Stomach (tissue), 9 donors: Measurements from ENCODE around the gene FUOM. TPM values are rescaled to one million over a fixed set of nuclear protein-coding genes. Genes with fewer than 3 reads are reported as not detected.

Experiments used
- DNase-seq, 2 donors: peaks; one replicate each; pipeline versions ENCODE4 v3.0.0 to v3.0.0-alpha.2; 2013 to 2019
- H3K27ac ChIP-seq, 5 donors: fragments of 200-600 bp in 4 of 5; sonication (generic) in 4 of 5; one replicate each; pipeline ENCODE4 v1.5.1; 2013 to 2019; ENCODE audit warnings: mild to moderate bottlenecking in 1 of 5, moderate library complexity in 1 of 5
- H3K27me3 ChIP-seq, 3 donors: fragments of 200-600 bp; sonication (generic); one replicate each; pipeline ENCODE4 v1.5.1; 2017 to 2019; ENCODE audit warnings: mixed run types in 1 of 3
- H3K36me3 ChIP-seq, 4 donors: fragments of 200-600 bp; sonication (generic); 1 replicate in 3 of 4; 2 replicates in 1 of 4; pipeline ENCODE4 v1.5.1; 2016 to 2019
- H3K4me1 ChIP-seq, 4 donors: fragments of 200-600 bp; sonication (generic); one replicate each; pipeline ENCODE4 v1.5.1; 2016 to 2019
- H3K4me3 ChIP-seq, 4 donors: fragments of 200-600 bp; sonication (generic) in 3 of 4; one replicate each; pipeline ENCODE4 v1.5.1; 2016 to 2019; ENCODE audit warnings: mild to moderate bottlenecking in 1 of 4
- H3K9me3 ChIP-seq, 4 donors: fragments of 200-600 bp; sonication (generic); one replicate each; pipeline ENCODE4 v1.5.1; 2016 to 2019
- EP300 ChIP-seq: sonication (generic); formaldehyde crosslinking; IDR thresholded peaks from one replicate; pipeline ENCODE4 v1.6.1; 2017; ENCODE audit warnings: antibody characterized with exemption
- POLR2A ChIP-seq, 4 donors: fragments of 450-650 bp; IDR thresholded peaks; one replicate each; pipeline ENCODE4 v1.6.1; 2016; ENCODE audit warnings: antibody characterized with exemption in 4 of 4, control low read depth in 2 of 4, mild to moderate bottlenecking in 1 of 4, moderate library complexity in 1 of 4
- POLR2AphosphoS5 ChIP-seq, 3 donors: sonication (generic); formaldehyde crosslinking; IDR thresholded peaks; one replicate each; pipeline ENCODE4 v1.6.1; 2016; ENCODE audit warnings: antibody characterized with exemption in 3 of 3
- WGBS, 5 donors: extraction: QIAGEN DNeasy Blood & Tissue Kit in 3 of 5; methylation state at CpG; one replicate each; pipeline versions ENCODE4 v1.1.5 to v1.1.7; 2013 to 2018; 5-methylcytosine and 5-hydroxymethylcytosine counted together
- intact Hi-C: fragments of 100-400 bp; cut with DNase I; formaldehyde crosslinking; loops from one replicate; pipeline ENCODE4 v1.15.1; 2023; ENCODE audit warnings: low total_unique reads
- polyA plus RNA-seq, 3 donors: library from polyadenylated mRNA; stranded (reverse); fragments of 200-250 nt; gene quantifications; one replicate each; pipeline ENCODE4 v1.2.3, GENCODE V29; 2013
- total RNA-seq, 5 donors: library from RNA; depleted of rRNA; stranded (reverse); fragments of >200 nt; gene quantifications; one replicate each; pipeline versions ENCODE4 v1.1.0 to v1.2.3, GENCODE V29; 2014 to 2016
- TF ChIP-seq, protein P1 (sequence below), 7 experiments: fragments of 450-650 bp in 4 of 7; fragments of 200-600 bp in 3 of 7; sonication (generic) in 3 of 7; IDR thresholded peaks; one replicate each; pipeline ENCODE4 v1.5.1; 2016 to 2019; ENCODE audit warnings: antibody characterized with exemption in 7 of 7, control low read depth in 2 of 7, mild to moderate bottlenecking in 1 of 7
- donor health status: healthy with polysubstance abuse.
- donor health status: Bipolar disorder and iron deficiency.
- donor health status: healthy.

Gene FUOM
- total and polyA plus RNA-seq, 8 donors, result 6.4 to 38.3 (median 17.9) TPM; not detected in 2

DNA sequence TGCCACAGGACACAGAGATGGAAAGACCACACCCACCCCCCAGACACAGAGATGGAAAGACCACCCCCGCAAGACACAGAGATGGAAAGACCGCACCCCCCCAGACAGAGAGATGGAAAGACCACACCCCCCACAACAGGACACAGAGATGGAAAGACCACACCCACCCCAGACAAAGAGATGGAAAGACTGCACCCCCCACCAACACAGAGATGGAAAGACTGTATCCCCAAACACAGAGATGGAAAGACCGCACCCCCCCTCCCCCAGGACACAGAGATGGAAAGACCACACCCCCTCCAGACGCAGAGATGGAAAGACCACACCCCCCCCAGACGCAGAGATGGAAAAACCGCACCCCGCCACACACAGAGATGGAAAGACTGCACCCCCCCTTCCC lies 41.1 kb downstream of the FUOM start:
- H3K36me3 ChIP-seq, result peaks cover 9 to 17% (median 17%) of the 10 kb centered on the region in 4 donors
- H3K27ac ChIP-seq, result no peak overlapping the region
- H3K4me1 ChIP-seq, result peaks cover 0 to 14% (median 6%) of the 10 kb centered on the region in 4 donors
- no peak overlapping the region for H3K4me3 ChIP-seq
- intact Hi-C loops, result no loop called here
- no peak for DNase-seq
- H3K27me3 ChIP-seq, result peaks cover 0 to 30% (median 7%) of the 10 kb centered on the region in 3 donors
- no peaks in the 10 kb centered on the region for H3K9me3 ChIP-seq
- WGBS, 5 donors, result 84 to 92% (median 88%) methylated on average over 7 of the region's 7 CpGs
- no peak for TF ChIP-seq POLR2AphosphoS5 (IDR thresholded peaks at IDR 0.05)
- no peak for TF ChIP-seq POLR2A (IDR thresholded peaks at IDR 0.05)
- TF ChIP-seq, protein P1, sequence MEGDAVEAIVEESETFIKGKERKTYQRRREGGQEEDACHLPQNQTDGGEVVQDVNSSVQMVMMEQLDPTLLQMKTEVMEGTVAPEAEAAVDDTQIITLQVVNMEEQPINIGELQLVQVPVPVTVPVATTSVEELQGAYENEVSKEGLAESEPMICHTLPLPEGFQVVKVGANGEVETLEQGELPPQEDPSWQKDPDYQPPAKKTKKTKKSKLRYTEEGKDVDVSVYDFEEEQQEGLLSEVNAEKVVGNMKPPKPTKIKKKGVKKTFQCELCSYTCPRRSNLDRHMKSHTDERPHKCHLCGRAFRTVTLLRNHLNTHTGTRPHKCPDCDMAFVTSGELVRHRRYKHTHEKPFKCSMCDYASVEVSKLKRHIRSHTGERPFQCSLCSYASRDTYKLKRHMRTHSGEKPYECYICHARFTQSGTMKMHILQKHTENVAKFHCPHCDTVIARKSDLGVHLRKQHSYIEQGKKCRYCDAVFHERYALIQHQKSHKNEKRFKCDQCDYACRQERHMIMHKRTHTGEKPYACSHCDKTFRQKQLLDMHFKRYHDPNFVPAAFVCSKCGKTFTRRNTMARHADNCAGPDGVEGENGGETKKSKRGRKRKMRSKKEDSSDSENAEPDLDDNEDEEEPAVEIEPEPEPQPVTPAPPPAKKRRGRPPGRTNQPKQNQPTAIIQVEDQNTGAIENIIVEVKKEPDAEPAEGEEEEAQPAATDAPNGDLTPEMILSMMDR (IDR thresholded peaks at IDR 0.05), result no peak
- no peak for TF ChIP-seq EP300

- 77 to 94% (median 87%) methylated on average over 5 to 9 of the region's 9 CpGs for WGBS, 5 donors
- Histone ChIP-seq H3K36me3 (peaks cover 9 to 22% (median 21%) of the 10 kb centered on the region in 4 donors), H3K27me3 (peaks cover 0 to 27% (median 7%) of the 10 kb centered on the region in 3 donors), H3K9me3 (no peaks in the 10 kb centered on the region), H3K27ac (no peak overlapping the region), H3K4me3 (no peak overlapping the region), H3K4me1 (peaks cover 0 to 14% (median 6%) of the 10 kb centered on the region in 4 donors)
- no peak for DNase-seq
- TF ChIP-seq EP300, result no peak
- TF ChIP-seq, protein P1 (IDR thresholded peaks at IDR 0.05), result no peak
- TF ChIP-seq POLR2A (IDR thresholded peaks at IDR 0.05), result no peak
- TF ChIP-seq POLR2AphosphoS5 (IDR thresholded peaks at IDR 0.05), result no peak
- intact Hi-C loops, result no loop called here
These were observed 41.6 kb downstream of the FUOM start for GRCh38 chr10:133316266-133316665.

DNA sequence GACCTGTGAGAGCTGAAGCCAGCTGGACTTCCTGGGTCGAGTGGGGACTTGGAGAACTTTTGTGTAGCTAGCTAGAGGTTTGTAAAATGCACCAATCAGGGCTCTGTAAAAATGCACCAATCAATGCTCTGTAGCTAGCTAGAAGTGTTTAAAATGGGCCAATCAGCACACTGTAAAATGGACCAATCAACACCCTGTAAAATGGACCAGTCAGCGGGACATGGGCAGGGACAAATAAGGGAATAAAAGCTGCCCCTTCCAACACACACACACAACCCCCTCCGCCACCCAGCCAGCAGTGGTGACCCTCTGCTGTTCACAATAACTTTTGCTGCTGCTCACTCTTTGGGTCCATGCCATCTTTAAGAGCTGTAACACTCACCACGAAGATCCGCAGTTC lies 42.0 kb downstream of the FUOM start:
- Histone ChIP-seq H3K9me3 (no peaks in the 10 kb centered on the region), H3K4me3 (no peak overlapping the region), H3K36me3 (peaks cover 9 to 26% (median 26%) of the 10 kb centered on the region in 4 donors), H3K4me1 (peaks cover 0 to 14% (median 6%) of the 10 kb centered on the region in 4 donors), H3K27ac (no peak overlapping the region), H3K27me3 (peaks cover 0 to 23% (median 7%) of the 10 kb centered on the region in 3 donors)
- 80 to 90% (median 86%) methylated on average over 5 of the region's 5 CpGs for WGBS, 5 donors
- intact Hi-C loops, result no loop called here
- DNase-seq, result no peak
- TF ChIP-seq POLR2AphosphoS5 (IDR thresholded peaks at IDR 0.05) (no peak), POLR2A (IDR thresholded peaks at IDR 0.05) (no peak), EP300 (no peak)
- TF ChIP-seq, protein P1 (IDR thresholded peaks at IDR 0.05), result no peak

DNA sequence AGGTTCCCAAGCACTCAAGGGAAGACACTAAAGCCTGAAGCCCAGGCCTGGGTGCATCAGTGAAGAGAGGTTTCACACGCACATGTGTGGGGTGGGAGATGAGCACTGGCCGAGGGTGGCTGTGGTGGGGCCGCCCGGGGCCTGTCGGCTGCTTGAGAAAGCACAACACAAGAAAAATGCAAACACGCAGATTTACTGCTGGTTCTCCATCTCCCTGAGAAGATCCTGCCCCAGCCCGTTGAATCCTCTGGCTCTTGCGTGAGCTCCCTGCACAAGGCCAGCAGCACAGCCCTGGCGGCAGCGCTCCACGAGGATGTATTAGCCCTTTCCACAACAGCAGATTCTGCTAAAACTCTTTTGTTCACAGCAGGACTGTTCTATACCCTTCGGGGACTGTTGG lies 42.9 kb downstream of the FUOM start:
- H3K36me3 ChIP-seq, result peaks cover 15 to 36% (median 35%) of the 10 kb centered on the region in 4 donors
- no peak for TF ChIP-seq EP300
- TF ChIP-seq, protein P1 (IDR thresholded peaks at IDR 0.05), result no peak
- TF ChIP-seq POLR2A (IDR thresholded peaks at IDR 0.05), result no peak
- TF ChIP-seq POLR2AphosphoS5 (IDR thresholded peaks at IDR 0.05), result no peak
- intact Hi-C loops, result loop anchor here (5.0 kb wide), 1 partner anchor 58 kb away; no protein-coding TSS in a partner anchor
- H3K9me3 ChIP-seq, result no peaks in the 10 kb centered on the region
- H3K27ac ChIP-seq, result no peak overlapping the region
- DNase-seq, result no peak
- WGBS, 5 donors, result 77 to 94% (median 92%) methylated on average over 12 of the region's 12 CpGs
- H3K4me1 ChIP-seq, result peaks cover 4 to 19% (median 7%) of the 10 kb centered on the region in 4 donors
- no peak overlapping the region for H3K4me3 ChIP-seq
- peaks cover 0 to 17% (median 7%) of the 10 kb centered on the region in 3 donors for H3K27me3 ChIP-seq
